Omental fat pad (tissue), 4 donors: Measurements from ENCODE around the gene IGBP1. TPM values are rescaled to one million over a fixed set of nuclear protein-coding genes. Genes with fewer than 3 reads are reported as not detected.
A peak's percentile ranks its signal among the peaks of the same experiment; 100 is the strongest.

ENCODE experiments used
- ATAC-seq: fragments of 150-250 bp; one replicate; pipeline ENCODE4 v1.9.1; 2016; ENCODE audit warnings: mild to moderate bottlenecking, moderate library complexity; ENCODE audit not compliant: low FRiP score
- DNase-seq: peaks from one replicate; pipeline ENCODE4 v3.0.0-alpha.2; 2019; ENCODE audit warnings: low spot score
- total RNA-seq, 4 donors: library from RNA; depleted of rRNA; stranded (reverse); fragments of >200 nt; gene quantifications; one replicate each; pipeline ENCODE4 v1.1.0, GENCODE V29; 2016
- TF ChIP-seq, protein P1 (sequence below), 3 donors: fragments of 450-650 bp; IDR thresholded peaks; one replicate each; pipeline ENCODE4 v1.5.1; 2016 to 2017; ENCODE audit warnings: antibody characterized with exemption in 3 of 3, mild to moderate bottlenecking in 3 of 3, moderate library complexity in 2 of 3

IGBP1 gene
- total RNA-seq, 4 donors from 2014 or later, result 43.1 to 63.7 (median 54.4) TPM

DNA sequence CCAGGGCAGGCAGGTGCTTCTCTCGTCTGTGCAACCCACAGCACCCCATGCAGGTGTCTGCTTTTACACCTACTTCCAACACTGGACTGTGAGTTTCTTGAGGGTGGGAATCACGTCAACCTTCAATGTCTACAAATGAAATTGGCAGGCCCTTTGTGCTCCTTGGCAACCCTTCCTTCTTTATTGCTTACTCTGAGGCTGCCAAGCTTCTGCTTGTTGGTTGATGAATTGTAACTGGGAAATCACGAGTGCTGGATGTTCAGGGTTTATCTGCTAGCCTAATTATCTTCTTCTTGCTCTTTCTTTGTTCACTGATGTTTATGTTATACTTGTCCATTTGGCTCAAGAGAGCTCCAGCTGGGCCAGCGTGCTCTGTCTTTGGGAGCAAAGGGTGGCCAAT, 41.5 kb downstream of the IGBP1 start:
- ATAC-seq (no peak), DNase-seq (no peak)
- TF ChIP-seq, protein P1, sequence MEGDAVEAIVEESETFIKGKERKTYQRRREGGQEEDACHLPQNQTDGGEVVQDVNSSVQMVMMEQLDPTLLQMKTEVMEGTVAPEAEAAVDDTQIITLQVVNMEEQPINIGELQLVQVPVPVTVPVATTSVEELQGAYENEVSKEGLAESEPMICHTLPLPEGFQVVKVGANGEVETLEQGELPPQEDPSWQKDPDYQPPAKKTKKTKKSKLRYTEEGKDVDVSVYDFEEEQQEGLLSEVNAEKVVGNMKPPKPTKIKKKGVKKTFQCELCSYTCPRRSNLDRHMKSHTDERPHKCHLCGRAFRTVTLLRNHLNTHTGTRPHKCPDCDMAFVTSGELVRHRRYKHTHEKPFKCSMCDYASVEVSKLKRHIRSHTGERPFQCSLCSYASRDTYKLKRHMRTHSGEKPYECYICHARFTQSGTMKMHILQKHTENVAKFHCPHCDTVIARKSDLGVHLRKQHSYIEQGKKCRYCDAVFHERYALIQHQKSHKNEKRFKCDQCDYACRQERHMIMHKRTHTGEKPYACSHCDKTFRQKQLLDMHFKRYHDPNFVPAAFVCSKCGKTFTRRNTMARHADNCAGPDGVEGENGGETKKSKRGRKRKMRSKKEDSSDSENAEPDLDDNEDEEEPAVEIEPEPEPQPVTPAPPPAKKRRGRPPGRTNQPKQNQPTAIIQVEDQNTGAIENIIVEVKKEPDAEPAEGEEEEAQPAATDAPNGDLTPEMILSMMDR (IDR thresholded peaks at IDR 0.05), result no peak

DNA sequence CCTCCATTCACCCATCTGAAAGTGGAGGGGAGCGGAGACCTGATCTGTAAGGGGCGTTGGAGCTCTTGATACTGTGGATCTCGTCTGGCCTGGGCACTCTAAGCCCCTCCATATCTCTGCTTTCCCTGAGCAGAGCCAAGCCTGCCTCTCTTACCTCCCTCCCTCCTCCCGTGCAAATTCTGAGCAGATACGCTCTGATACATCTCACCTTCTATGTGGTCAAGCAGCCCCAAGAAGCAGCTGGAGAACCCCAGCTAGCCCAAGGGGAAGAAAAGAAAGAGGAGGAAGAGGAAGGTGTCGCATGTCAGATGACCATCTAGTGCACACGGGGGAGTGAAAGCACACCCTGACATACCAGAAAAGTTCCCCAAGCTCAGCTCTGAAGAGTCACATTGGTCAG, 42.1 kb downstream of the IGBP1 start:
- no peak for ATAC-seq
- TF ChIP-seq, protein P1 (IDR thresholded peaks at IDR 0.05), result no peak
- no peak for DNase-seq

DNA sequence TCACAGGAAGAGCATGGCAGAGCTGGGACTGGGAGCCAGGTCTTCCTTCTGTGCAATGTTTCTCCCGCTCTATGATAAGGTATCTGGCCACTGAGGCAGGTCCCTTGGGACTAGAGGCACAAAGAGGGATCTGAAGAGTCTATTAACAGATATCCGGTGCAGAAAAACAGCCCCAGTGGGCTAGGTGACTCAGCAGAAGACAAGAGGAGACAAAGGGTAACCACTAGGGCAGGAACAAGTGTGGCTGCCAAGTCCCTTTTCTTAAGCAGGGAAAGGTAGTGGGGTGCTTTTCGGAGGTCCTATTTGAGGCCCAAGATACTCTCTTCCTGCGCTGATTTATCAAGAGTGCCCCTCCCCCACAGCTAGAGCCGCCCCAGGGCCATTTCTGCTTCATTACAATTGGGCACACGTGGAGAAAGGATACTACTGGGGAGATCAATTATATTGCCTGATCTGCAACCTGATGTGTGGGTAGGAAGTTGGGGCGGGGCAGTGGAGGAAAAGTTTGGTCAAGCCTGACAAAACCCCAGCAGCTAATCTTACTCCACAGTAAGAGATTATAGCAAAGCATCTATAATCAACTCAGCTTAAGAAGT, 43.8 kb downstream of the IGBP1 start, which contains the start of gene DGAT2L6:
Gene DGAT2L6, plus strand, starts transcription at position 546 of the 596 bp plus-strand sequence. CDS start 100 bp downstream, outside the sequence.
- ATAC-seq (no peak), DNase-seq (no peak)
- TF ChIP-seq, protein P1 (IDR thresholded peaks at IDR 0.05), result no peak

DNA sequence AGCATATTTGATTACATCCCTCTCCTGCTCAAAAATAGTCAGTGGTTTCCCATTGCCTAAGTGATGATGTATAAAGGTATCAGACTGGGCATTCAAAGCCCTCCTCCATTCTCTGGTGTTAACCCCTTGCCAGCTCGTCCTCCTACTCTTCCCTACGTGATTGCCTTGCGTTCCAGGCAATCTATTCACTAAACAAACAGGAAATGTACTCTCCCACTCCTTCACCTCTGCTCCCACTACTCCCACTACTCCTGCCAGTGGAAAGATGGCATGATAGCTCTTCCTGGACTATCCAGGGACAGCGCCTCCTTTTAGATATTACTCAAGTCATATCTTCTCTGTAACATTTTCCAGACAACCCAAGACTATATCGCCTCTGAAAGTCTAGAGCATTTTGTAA, 49.8 kb downstream of the IGBP1 start:
- DNase-seq (no peak), ATAC-seq (peak; percentile 59)
- TF ChIP-seq, protein P1 (IDR thresholded peaks at IDR 0.05), result no peak

DNA sequence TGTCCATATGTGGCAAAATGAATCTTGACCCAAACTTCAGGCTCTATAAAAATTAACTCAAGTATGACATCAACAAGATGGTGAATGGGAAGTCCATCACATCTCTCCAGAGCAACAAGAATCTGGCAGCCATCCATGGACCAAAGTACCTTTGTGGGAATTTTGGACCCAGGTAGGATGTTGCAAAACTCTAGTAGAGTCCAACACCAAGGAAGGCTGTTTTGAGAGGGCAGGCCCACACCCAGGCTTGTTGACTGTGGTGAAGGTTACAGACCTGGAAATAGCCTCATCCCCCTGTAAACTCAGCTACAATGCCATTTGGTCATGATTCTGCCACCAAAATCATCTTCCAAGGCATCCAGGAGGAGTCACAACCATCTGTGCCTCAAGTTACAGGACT, 57.0 kb downstream of the IGBP1 start:
- TF ChIP-seq, protein P1 (IDR thresholded peaks at IDR 0.05), result no peak
- DNase-seq, result no peak
- no peak for ATAC-seq

DNA sequence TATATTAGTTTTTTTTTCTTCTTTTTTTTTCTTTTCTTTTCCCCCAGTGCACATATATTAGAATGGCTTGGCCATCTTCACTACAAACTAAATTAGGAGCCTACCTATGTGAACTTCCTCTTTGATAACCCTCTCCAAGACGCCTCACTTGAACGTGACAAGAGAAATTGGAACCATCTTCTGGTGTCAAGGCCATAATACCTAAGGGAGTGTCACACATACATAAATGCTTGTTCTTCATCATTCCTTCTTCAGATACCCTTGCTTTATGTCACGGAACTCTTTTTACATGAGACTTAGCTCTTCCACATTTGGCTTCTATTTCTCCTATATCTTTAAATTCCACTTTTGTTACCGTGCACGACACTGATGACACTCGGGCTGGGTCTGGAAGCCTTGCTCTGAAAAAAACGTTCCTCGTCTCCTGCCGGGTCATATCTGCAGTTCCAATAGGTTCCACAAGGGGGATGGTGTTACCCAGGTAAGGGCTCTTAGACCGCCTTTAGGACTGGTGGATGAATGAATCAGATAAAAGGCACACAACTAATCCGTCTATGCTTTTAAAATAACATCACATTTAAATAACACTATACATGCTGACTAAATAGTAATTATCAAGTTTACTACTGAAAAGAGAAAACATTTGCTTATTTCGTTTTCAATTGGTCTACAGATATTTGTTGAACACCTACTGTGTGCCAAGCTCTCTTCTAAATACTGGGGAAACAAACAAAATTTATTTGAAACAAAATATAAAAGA, 63.9 kb downstream of the IGBP1 start:
- TF ChIP-seq, protein P1 (IDR thresholded peaks at IDR 0.05), result no peak
- peak; percentile 54 for ATAC-seq
- peak; percentile 33 for DNase-seq

DNA sequence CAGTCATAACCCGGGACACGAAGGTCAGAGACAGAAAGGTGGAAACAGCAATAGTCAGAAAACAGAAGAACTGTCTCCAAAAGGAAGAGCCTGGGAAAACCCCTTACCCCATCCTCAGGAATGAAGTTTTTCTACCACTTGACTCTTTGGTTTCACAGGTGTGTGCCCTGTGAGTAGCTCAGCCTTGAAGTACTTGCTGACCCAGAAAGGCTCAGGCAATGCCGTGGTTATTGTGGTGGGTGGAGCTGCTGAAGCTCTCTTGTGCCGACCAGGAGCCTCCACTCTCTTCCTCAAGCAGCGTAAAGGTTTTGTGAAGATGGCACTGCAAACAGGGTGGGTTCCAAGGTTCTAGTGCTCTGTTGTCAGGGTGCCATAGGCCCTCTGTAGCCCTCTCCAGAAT, 68.5 kb downstream of the IGBP1 start:
- TF ChIP-seq, protein P1 (IDR thresholded peaks at IDR 0.05), result no peak
- no peak for ATAC-seq
- DNase-seq, result no peak
